ENCODE measurements around the gene SCN5A. TPM values are rescaled to one million over a fixed set of nuclear protein-coding genes. Genes with fewer than 3 reads are reported as not detected.

SCN5A gene
- total RNA-seq, 1 experiment from 2014 or later = 0.69 TPM

GRCh38 chr3:38617137-38617536, 32.4 kb downstream of the SCN5A start:
- in situ Hi-C loops (cut with HindIII; ENCODE audit: low pct_unique_long_range_greater_than_20kb, low sequenced_read_pairs) = no loop called here
- H3K4me3 ChIP-seq (ENCODE audit: low read depth in 2 of 2, low read length in 2 of 2) = no peak overlapping the region
- TF ChIP-seq TCF7L2 (IDR thresholded peaks at IDR 0.05; ENCODE audit: low read depth, low read length) (no peak), CTCF (IDR thresholded peaks at IDR 0.05) (no peak), REST (IDR thresholded peaks at IDR 0.05; ENCODE audit: insufficient read depth in 1 of 2, low read depth in 2 of 2, low read length in 1 of 2) (no peak), SIN3A (IDR thresholded peaks at IDR 0.05; ENCODE audit: borderline replicate concordance, insufficient read depth, low read depth, low read length) (no peak), POLR2AphosphoS5 (IDR thresholded peaks at IDR 0.05; ENCODE audit: low read depth, low read length) (no peak)
- intact Hi-C loops (cut with micrococcal nuclease; ENCODE audit: unreplicated experiment) = no loop called here
- no peaks in the 10 kb centered on the region for H3K27me3 ChIP-seq (ENCODE audit: control insufficient read depth, insufficient read depth, low read length)
- H3K9me3 ChIP-seq (ENCODE audit: control insufficient read depth, insufficient read depth, low read depth, low read length) = no peaks in the 10 kb centered on the region
- DNase-seq (ENCODE audit: low read depth, low spot score) (no peak), ATAC-seq (no peak)
- H3K27ac ChIP-seq (ENCODE audit: low read length) = no peak overlapping the region
- ChIA-PET POLR2A (no interaction called here), CTCF (no interaction called here)
- BruUV-seq (replicated peaks) = no TSS peak
- H3K36me3 ChIP-seq (ENCODE audit: control insufficient read depth, insufficient read depth, low read length) = no peaks in the 10 kb centered on the region
- no peaks in the 10 kb centered on the region for H3K4me1 ChIP-seq (ENCODE audit: control insufficient read depth, insufficient read depth, low read length)

GRCh38 chr3:38616658-38617057, 32.8 kb downstream of the SCN5A start:
- no peaks in the 10 kb centered on the region for H3K36me3 ChIP-seq (ENCODE audit: control insufficient read depth, insufficient read depth, low read length)
- ATAC-seq = no peak

More at GRCh38 chr3:38616658-38617057, 32.8 kb downstream of the SCN5A start:
- no peak for DNase-seq (ENCODE audit: low read depth, low spot score)
- in situ Hi-C loops (cut with HindIII; ENCODE audit: low pct_unique_long_range_greater_than_20kb, low sequenced_read_pairs) (no loop called here), intact Hi-C loops (cut with micrococcal nuclease; ENCODE audit: unreplicated experiment) (no loop called here)
- no peaks in the 10 kb centered on the region for H3K4me1 ChIP-seq (ENCODE audit: control insufficient read depth, insufficient read depth, low read length)
- ChIA-PET POLR2A (no interaction called here), CTCF (no interaction called here)
- no peak overlapping the region for H3K27ac ChIP-seq (ENCODE audit: low read length)
- TF ChIP-seq REST (IDR thresholded peaks at IDR 0.05; ENCODE audit: insufficient read depth in 1 of 2, low read depth in 2 of 2, low read length in 1 of 2) (no peak), TCF7L2 (IDR thresholded peaks at IDR 0.05; ENCODE audit: low read depth, low read length) (no peak), SIN3A (IDR thresholded peaks at IDR 0.05; ENCODE audit: borderline replicate concordance, insufficient read depth, low read depth, low read length) (no peak), CTCF (IDR thresholded peaks at IDR 0.05) (no peak), POLR2AphosphoS5 (IDR thresholded peaks at IDR 0.05; ENCODE audit: low read depth, low read length) (no peak)
- H3K4me3 ChIP-seq (ENCODE audit: low read depth in 2 of 2, low read length in 2 of 2) = no peak overlapping the region
- H3K9me3 ChIP-seq (ENCODE audit: control insufficient read depth, insufficient read depth, low read depth, low read length) = no peaks in the 10 kb centered on the region
- no TSS peak for BruUV-seq (replicated peaks)
- no peaks in the 10 kb centered on the region for H3K27me3 ChIP-seq (ENCODE audit: control insufficient read depth, insufficient read depth, low read length)

Data from Panc1 (cell line).